HepG2 (cell line): ENCODE data around the gene ABHD4. TPM values are rescaled to one million over a fixed set of nuclear protein-coding genes. Genes with fewer than 3 reads are reported as not detected.

Source experiments
- KMT2A ChIP-seq: sonication (generic); formaldehyde crosslinking; IDR thresholded peaks from 2 replicates; pipeline ENCODE4 v1.4.0; 2020; ENCODE audit warnings: missing genetic modification reagents
- TOPORS ChIP-seq: sonication (generic); formaldehyde crosslinking; IDR thresholded peaks from 2 replicates; pipeline ENCODE4 v1.8.0; 2023; ENCODE audit warnings: mild to moderate bottlenecking, missing genetic modification reagents
- TRAFD1 ChIP-seq: sonication (generic); formaldehyde crosslinking; IDR thresholded peaks from 2 replicates; pipeline ENCODE4 v1.5.1; 2020; ENCODE audit warnings: missing genetic modification reagents, mild to moderate bottlenecking, borderline replicate concordance
- ZBED4 ChIP-seq: sonication (generic); formaldehyde crosslinking; IDR thresholded peaks from 2 replicates; pipeline ENCODE4 v1.4.0; 2020; ENCODE audit warnings: missing genetic modification reagents, borderline replicate concordance
- ZNF570 ChIP-seq: sonication (generic); formaldehyde crosslinking; IDR thresholded peaks from 2 replicates; pipeline ENCODE4 v1.4.0; 2020; ENCODE audit warnings: mild to moderate bottlenecking, missing genetic modification reagents, borderline replicate concordance
- ZNF646 ChIP-seq: sonication (generic); formaldehyde crosslinking; IDR thresholded peaks from 2 replicates; pipeline ENCODE4 v1.9.0; 2021; ENCODE audit warnings: mild to moderate bottlenecking, missing genetic modification reagents
- ZNF83 ChIP-seq: sonication (generic); formaldehyde crosslinking; IDR thresholded peaks from 2 replicates; pipeline ENCODE4 v1.4.0; 2020; ENCODE audit warnings: missing genetic modification reagents, mild to moderate bottlenecking, borderline replicate concordance
- ZNF883 ChIP-seq: sonication (generic); formaldehyde crosslinking; IDR thresholded peaks from 2 replicates; pipeline ENCODE4 v1.5.1; 2020; ENCODE audit warnings: mild to moderate bottlenecking, missing genetic modification reagents; ENCODE audit errors: not compliant biosample characterization
- ZSCAN22 ChIP-seq: sonication (generic); formaldehyde crosslinking; IDR thresholded peaks from 2 replicates; pipeline ENCODE4 v1.4.0; 2020; ENCODE audit warnings: mild to moderate bottlenecking, missing genetic modification reagents
- polyA plus RNA-seq, 8 experiments: library from polyadenylated mRNA; depleted of rRNA in 3 of 8; stranded (reverse) in 7 of 8; unstranded in 1 of 8; fragments of >200 nt; fragmentation: Illumina TruSeq in 4 of 8; extraction: Trizol in 4 of 8; gene quantifications; 2 replicates each; pipeline versions ENCODE4 v1.2.1 to v1.2.3, GENCODE V29; 2011 to 2016; ENCODE audit warnings: low read depth in 4 of 8, missing spikeins in 1 of 8, mixed read lengths in 1 of 8; ENCODE audit not compliant: insufficient read depth in 1 of 8
- total RNA-seq, 5 experiments: library from RNA; depleted of rRNA; stranded (reverse); fragments of >200 nt; fragmentation: Illumina TruSeq; extraction: Trizol; gene quantifications; 2 replicates each; pipeline ENCODE4 v1.2.3, GENCODE V29; 2016; ENCODE audit warnings: low read depth in 1 of 5
- TF ChIP-seq, protein P1 (sequence below): IDR thresholded peaks from 2 replicates; pipeline ENCODE4 v1.6.1; 2016; ENCODE audit warnings: missing genetic modification reagents, missing compliant biosample characterization
- TF ChIP-seq, protein P2 (sequence below): sonication (generic); formaldehyde crosslinking; IDR thresholded peaks from 2 replicates; pipeline ENCODE4 v1.4.0; 2020; ENCODE audit warnings: mild to moderate bottlenecking, missing genetic modification reagents
- TF ChIP-seq, protein P3 (sequence below): sonication (generic); formaldehyde crosslinking; IDR thresholded peaks from 2 replicates; pipeline ENCODE4 v1.5.0; 2020; ENCODE audit warnings: mild to moderate bottlenecking, missing genetic modification reagents, borderline replicate concordance

The ABHD4 gene
- total and polyA plus RNA-seq, 2 of the 13 experiments (the other 11 are each of a cell fraction or from before 2014, with no cell fraction given) = 16.1 to 47.5 TPM

- no peak for TF ChIP-seq ZBED4 (CRISPR knock-in tag)
- TF ChIP-seq ZNF570 (CRISPR knock-in tag) = peak; percentile 18; the same call in 1 of the 2 replicates
- no peak for TF ChIP-seq ZSCAN22 (CRISPR knock-in tag)
- TF ChIP-seq TRAFD1 (CRISPR knock-in tag) = peak; percentile 54; the same call in 1 of the 2 replicates
- TF ChIP-seq ZNF83 (CRISPR knock-in tag) = peak; percentile 73; the same call in 1 of the 2 replicates
- TF ChIP-seq ZNF646 (CRISPR knock-in tag) = peak; percentile 1; the same call in 1 of the 2 replicates
- TF ChIP-seq, protein P1, sequence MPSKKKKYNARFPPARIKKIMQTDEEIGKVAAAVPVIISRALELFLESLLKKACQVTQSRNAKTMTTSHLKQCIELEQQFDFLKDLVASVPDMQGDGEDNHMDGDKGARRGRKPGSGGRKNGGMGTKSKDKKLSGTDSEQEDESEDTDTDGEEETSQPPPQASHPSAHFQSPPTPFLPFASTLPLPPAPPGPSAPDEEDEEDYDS (CRISPR knock-in tag) = no peak
- TF ChIP-seq TOPORS (CRISPR knock-in tag) = no peak
- TF ChIP-seq ZNF883 (CRISPR knock-in tag) = peak; percentile 43
- TF ChIP-seq KMT2A (CRISPR knock-in tag) = no peak
- TF ChIP-seq, protein P2, sequence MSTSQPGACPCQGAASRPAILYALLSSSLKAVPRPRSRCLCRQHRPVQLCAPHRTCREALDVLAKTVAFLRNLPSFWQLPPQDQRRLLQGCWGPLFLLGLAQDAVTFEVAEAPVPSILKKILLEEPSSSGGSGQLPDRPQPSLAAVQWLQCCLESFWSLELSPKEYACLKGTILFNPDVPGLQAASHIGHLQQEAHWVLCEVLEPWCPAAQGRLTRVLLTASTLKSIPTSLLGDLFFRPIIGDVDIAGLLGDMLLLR (CRISPR knock-in tag) = no peak; the same call in 1 of the 2 replicates
- TF ChIP-seq, protein P3, sequence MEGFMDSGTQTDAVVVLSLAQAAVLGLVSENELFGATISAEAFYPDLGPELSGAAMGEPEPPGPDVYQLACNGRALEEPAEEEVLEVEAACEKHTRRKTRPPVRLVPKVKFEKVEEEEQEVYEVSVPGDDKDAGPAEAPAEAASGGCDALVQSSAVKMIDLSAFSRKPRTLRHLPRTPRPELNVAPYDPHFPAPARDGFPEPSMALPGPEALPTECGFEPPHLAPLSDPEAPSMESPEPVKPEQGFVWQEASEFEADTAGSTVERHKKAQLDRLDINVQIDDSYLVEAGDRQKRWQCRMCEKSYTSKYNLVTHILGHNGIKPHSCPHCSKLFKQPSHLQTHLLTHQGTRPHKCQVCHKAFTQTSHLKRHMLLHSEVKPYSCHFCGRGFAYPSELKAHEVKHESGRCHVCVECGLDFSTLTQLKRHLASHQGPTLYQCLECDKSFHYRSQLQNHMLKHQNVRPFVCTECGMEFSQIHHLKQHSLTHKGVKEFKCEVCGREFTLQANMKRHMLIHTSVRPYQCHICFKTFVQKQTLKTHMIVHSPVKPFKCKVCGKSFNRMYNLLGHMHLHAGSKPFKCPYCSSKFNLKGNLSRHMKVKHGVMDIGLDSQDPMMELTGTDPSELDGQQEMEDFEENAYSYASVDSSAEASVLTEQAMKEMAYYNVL (CRISPR knock-in tag) = no peak
Measured at GRCh38 chr14:22558221-22558913, 39.7 kb upstream of the ABHD4 start (continued).
